Measurements from ENCODE around the gene ERICH6B.
"Not testable (repeated sequence)": the region's sequence is repeated elsewhere in the genome, so short reads cannot be mapped to it uniquely, and the experiment has no call there.

The ERICH6B gene

DNA sequence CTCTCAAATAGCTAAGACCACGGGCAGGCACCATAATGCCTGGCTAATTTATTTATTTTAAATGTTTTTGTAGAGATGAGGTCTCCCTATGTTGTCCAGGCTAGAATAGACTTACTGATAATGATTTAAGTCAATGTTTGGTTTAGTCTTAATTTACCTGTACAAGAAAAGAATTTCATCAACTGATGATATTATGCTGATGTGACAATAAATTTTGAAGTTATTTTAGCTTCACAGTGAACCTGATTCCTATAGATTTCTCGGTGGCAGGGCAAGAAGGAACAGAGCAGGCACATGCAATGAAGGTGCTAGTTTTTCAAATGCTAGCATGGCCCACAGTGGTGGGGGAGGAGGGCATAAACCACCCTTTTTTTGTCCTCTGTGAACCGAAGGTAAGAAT, 44.0 kb upstream of the ERICH6B start:
- TF ChIP-seq EZH2phosphoT487 (IDR thresholded peaks at IDR 0.05; ENCODE audit: borderline replicate concordance, low read length), result no peak
- TF ChIP-seq, protein P1, sequence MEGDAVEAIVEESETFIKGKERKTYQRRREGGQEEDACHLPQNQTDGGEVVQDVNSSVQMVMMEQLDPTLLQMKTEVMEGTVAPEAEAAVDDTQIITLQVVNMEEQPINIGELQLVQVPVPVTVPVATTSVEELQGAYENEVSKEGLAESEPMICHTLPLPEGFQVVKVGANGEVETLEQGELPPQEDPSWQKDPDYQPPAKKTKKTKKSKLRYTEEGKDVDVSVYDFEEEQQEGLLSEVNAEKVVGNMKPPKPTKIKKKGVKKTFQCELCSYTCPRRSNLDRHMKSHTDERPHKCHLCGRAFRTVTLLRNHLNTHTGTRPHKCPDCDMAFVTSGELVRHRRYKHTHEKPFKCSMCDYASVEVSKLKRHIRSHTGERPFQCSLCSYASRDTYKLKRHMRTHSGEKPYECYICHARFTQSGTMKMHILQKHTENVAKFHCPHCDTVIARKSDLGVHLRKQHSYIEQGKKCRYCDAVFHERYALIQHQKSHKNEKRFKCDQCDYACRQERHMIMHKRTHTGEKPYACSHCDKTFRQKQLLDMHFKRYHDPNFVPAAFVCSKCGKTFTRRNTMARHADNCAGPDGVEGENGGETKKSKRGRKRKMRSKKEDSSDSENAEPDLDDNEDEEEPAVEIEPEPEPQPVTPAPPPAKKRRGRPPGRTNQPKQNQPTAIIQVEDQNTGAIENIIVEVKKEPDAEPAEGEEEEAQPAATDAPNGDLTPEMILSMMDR (IDR thresholded peaks at IDR 0.05; ENCODE audit: low read depth, low read length, poor library complexity, severe bottlenecking), result no peak
- no peak overlapping the region for H3K27ac ChIP-seq (ENCODE audit: low read depth, low read length)
- no peak overlapping the region for H3K4me2 ChIP-seq (ENCODE audit: low read length)
- H4K20me1 ChIP-seq (ENCODE audit: control insufficient read depth, insufficient read depth, low read depth, low read length), result no peaks in the 10 kb centered on the region
- H3K9me3 ChIP-seq (ENCODE audit: control insufficient read depth, insufficient read depth, low read length), result no peaks in the 10 kb centered on the region
- no peaks in the 10 kb centered on the region for H3F3A ChIP-seq (ENCODE audit: control insufficient read depth, insufficient read depth)
- H3K36me3 ChIP-seq (ENCODE audit: control insufficient read depth, low read length), result no peaks in the 10 kb centered on the region
- no peaks in the 10 kb centered on the region for H3K79me2 ChIP-seq (ENCODE audit: control insufficient read depth, low read length)
- no peaks in the 10 kb centered on the region for H3K4me1 ChIP-seq (ENCODE audit: control insufficient read depth, low read length)
- no peak overlapping the region for H3K4me3 ChIP-seq (ENCODE audit: low read length)
- H3K9me2 ChIP-seq (replicated peaks; ENCODE audit: control insufficient read depth, low read length), result no peaks in the 10 kb centered on the region
- no peaks in the 10 kb centered on the region for H3K27me3 ChIP-seq (ENCODE audit: control insufficient read depth, low read length)

DNA sequence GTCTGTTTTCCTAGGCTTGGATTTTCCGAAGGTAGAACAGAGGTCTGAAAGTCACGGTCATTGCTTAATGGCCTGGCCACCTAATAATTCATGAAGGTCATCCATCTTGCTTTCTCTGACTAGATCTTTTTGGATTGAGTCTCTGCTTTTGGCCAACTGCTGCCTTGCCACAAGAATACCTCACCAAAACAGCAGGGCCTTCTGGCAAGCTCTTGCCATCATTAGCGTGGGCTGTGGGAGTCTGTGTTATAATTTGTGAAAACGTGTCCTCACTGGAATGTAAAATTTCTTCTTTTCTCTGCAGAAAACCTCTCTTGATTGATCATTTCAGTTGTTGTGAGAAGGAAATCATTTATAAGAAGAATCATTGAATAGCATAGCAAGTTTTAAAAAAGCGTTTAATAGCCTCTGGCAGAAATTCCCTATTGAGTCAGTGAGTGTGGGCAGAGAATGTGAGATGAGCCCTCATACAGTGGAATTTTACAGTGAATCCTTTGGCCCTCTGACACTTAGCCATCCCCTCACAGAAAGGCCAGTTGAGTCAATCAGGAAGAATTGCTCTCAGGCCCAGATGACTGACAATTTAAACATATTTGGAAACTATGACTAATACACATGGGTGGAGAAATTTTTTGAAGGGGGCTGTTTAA, 43.2 kb upstream of the ERICH6B start:
- H3K27me3 ChIP-seq (ENCODE audit: control insufficient read depth, low read length), result no peaks in the 10 kb centered on the region
- TF ChIP-seq, protein P1 (IDR thresholded peaks at IDR 0.05; ENCODE audit: low read depth, low read length, poor library complexity, severe bottlenecking), result no peak
- H3K4me1 ChIP-seq (ENCODE audit: control insufficient read depth, low read length), result no peaks in the 10 kb centered on the region
- no peaks in the 10 kb centered on the region for H4K20me1 ChIP-seq (ENCODE audit: control insufficient read depth, insufficient read depth, low read depth, low read length)
- no peak overlapping the region for H3K4me3 ChIP-seq (ENCODE audit: low read length)
- no peak overlapping the region for H3K4me2 ChIP-seq (ENCODE audit: low read length)
- no peak overlapping the region for H3K27ac ChIP-seq (ENCODE audit: low read depth, low read length)
- no peaks in the 10 kb centered on the region for H3K9me3 ChIP-seq (ENCODE audit: control insufficient read depth, insufficient read depth, low read length)
- no peaks in the 10 kb centered on the region for H3K36me3 ChIP-seq (ENCODE audit: control insufficient read depth, low read length)
- H3K79me2 ChIP-seq (ENCODE audit: control insufficient read depth, low read length), result no peaks in the 10 kb centered on the region
- no peaks in the 10 kb centered on the region for H3F3A ChIP-seq (ENCODE audit: control insufficient read depth, insufficient read depth)
- no peaks in the 10 kb centered on the region for H3K9me2 ChIP-seq (replicated peaks; ENCODE audit: control insufficient read depth, low read length)

DNA sequence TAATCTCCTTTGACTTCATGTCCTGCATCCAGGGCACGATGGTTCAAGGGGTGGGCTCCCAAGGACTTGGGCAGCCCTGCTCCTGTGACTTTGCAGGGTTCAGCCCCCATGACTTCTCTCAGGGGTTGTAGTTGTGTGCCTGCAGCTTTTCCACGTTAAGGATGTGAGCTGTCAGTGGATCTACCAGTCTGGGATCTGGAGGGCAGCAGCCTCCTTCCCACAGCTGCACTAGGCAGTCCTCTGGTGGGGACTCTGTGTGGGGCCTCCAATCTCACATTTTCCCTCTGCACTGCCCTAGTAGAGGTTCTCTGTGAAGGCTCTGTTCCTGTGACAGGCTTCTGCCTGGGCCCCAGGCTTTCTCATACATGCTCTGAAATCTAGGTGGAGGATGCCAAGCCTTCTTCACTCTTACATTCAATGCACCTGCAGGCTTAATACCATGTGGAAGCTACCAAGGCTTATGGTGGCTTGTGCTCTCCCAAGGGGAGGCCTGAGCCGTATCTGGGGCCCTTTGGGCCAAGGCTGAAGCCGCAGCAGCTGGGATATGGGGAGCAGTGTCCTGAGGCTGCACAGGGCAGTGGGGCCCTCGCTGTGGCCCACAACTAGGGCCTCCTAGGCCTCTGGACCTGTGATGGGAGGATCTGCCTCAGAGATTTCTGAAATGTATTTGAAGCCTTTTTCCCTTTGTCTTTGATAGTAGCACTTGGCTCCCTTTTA, 39.3 kb upstream of the ERICH6B start:
- H4K20me1 ChIP-seq (ENCODE audit: control insufficient read depth, insufficient read depth, low read depth, low read length), result no peaks in the 10 kb centered on the region
- no peak overlapping the region for H3K4me2 ChIP-seq (ENCODE audit: low read length)
- no peaks in the 10 kb centered on the region for H3F3A ChIP-seq (ENCODE audit: control insufficient read depth, insufficient read depth)
- H3K27me3 ChIP-seq (ENCODE audit: control insufficient read depth, low read length), result no peaks in the 10 kb centered on the region
- no peak overlapping the region for H3K27ac ChIP-seq (ENCODE audit: low read depth, low read length)
- no peak for TF ChIP-seq EZH2phosphoT487 (IDR thresholded peaks at IDR 0.05; ENCODE audit: borderline replicate concordance, low read length)
- TF ChIP-seq, protein P1 (IDR thresholded peaks at IDR 0.05; ENCODE audit: low read depth, low read length, poor library complexity, severe bottlenecking), result no peak
- no peaks in the 10 kb centered on the region for H3K36me3 ChIP-seq (ENCODE audit: control insufficient read depth, low read length)
- H3K79me2 ChIP-seq (ENCODE audit: control insufficient read depth, low read length), result no peaks in the 10 kb centered on the region
- no peaks in the 10 kb centered on the region for H3K9me3 ChIP-seq (ENCODE audit: control insufficient read depth, insufficient read depth, low read length)
- no peak overlapping the region for H3K4me3 ChIP-seq (ENCODE audit: low read length)
- H3K9me2 ChIP-seq (replicated peaks; ENCODE audit: control insufficient read depth, low read length), result no peaks in the 10 kb centered on the region
- H3K4me1 ChIP-seq (ENCODE audit: control insufficient read depth, low read length), result no peaks in the 10 kb centered on the region

DNA sequence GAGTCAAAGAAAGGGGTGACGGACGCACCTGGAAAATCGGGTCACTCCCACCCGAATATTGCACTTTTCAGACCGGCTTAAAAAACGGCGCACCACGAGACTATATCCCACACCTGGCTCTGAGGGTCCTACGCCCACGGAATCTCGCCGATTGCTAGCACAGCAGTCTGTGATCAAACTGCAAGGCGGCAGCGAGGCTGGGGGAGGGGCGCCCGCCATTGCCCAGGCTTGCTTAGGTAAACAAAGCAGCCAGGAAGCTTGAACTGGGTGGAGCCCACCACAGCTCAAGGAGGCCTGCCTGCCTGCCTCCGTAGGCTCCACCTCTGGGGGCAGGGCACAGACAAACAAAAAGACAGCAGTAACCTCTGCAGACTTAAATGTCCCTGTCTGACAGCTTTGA, 29.7 kb upstream of the ERICH6B start:
- H3K4me3 ChIP-seq (ENCODE audit: low read length); H3K36me3 ChIP-seq (ENCODE audit: control insufficient read depth, low read length); H3K27ac ChIP-seq (ENCODE audit: low read depth, low read length); H4K20me1 ChIP-seq (ENCODE audit: control insufficient read depth, insufficient read depth, low read depth, low read length); H3K9me2 ChIP-seq (replicated peaks; ENCODE audit: control insufficient read depth, low read length); H3K9me3 ChIP-seq (ENCODE audit: control insufficient read depth, insufficient read depth, low read length); H3K79me2 ChIP-seq (ENCODE audit: control insufficient read depth, low read length); H3K4me1 ChIP-seq (ENCODE audit: control insufficient read depth, low read length); H3K4me2 ChIP-seq (ENCODE audit: low read length); H3K27me3 ChIP-seq (ENCODE audit: control insufficient read depth, low read length); H3F3A ChIP-seq (ENCODE audit: control insufficient read depth, insufficient read depth): not testable (repeated sequence)

DNA sequence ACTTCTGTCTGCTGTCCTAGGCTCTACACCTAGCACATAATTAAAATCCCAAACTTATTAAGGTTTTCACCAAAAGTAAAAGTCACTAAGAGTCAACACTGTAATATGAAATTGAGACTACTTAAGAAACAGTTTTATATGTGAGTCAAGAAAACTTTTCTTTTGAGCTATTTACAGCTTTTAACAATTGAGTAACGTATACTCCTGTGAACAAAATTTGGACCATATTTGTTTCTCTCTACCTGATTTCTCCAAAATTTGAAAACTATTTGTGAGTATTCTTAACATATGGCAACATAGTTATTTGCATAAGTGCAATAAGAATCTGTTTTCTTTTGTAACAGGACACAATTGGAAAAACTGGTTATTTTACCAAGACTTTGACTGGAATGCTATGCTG, 26.6 kb upstream of the ERICH6B start:
- not testable (repeated sequence) for H3K4me2 ChIP-seq (ENCODE audit: low read length); H3F3A ChIP-seq (ENCODE audit: control insufficient read depth, insufficient read depth); H4K20me1 ChIP-seq (ENCODE audit: control insufficient read depth, insufficient read depth, low read depth, low read length); H3K9me2 ChIP-seq (replicated peaks; ENCODE audit: control insufficient read depth, low read length); H3K27ac ChIP-seq (ENCODE audit: low read depth, low read length); H3K4me3 ChIP-seq (ENCODE audit: low read length); H3K9me3 ChIP-seq (ENCODE audit: control insufficient read depth, insufficient read depth, low read length); H3K36me3 ChIP-seq (ENCODE audit: control insufficient read depth, low read length); H3K79me2 ChIP-seq (ENCODE audit: control insufficient read depth, low read length); H3K4me1 ChIP-seq (ENCODE audit: control insufficient read depth, low read length); H3K27me3 ChIP-seq (ENCODE audit: control insufficient read depth, low read length)

DNA sequence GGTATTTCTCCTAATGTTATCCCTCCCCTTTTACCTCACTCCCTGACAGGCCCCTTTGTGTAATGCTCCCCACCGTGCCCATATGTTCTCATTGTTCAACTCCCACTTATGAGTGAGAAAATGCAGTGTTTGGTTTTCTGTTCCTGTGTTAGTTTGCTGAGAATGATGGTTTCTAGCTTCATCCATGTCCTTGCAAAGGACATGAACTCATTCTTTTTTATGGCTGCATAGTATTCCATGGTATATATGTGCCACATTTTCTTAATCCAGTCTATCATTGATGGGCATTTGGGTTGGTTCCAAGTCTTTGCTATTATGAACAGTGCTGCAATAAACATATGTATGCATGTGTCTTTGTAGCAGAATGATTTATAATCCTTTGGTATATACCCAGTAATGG, 19.8 kb upstream of the ERICH6B start:
- not testable (repeated sequence) for H3K79me2 ChIP-seq (ENCODE audit: control insufficient read depth, low read length); H3K4me1 ChIP-seq (ENCODE audit: control insufficient read depth, low read length); H3K4me2 ChIP-seq (ENCODE audit: low read length); H3K9me3 ChIP-seq (ENCODE audit: control insufficient read depth, insufficient read depth, low read length); H3K27me3 ChIP-seq (ENCODE audit: control insufficient read depth, low read length); H3K9me2 ChIP-seq (replicated peaks; ENCODE audit: control insufficient read depth, low read length); H3K27ac ChIP-seq (ENCODE audit: low read depth, low read length); H4K20me1 ChIP-seq (ENCODE audit: control insufficient read depth, insufficient read depth, low read depth, low read length); H3K4me3 ChIP-seq (ENCODE audit: low read length); H3K36me3 ChIP-seq (ENCODE audit: control insufficient read depth, low read length); H3F3A ChIP-seq (ENCODE audit: control insufficient read depth, insufficient read depth)
